ENCODE measurements around the gene TTC21A. TPM values are rescaled to one million over a fixed set of nuclear protein-coding genes. Genes with fewer than 3 reads are reported as not detected.

Gene TTC21A
- total and polyA plus RNA-seq, 10 of the 15 experiments (the other 5 are each of a cell fraction or from before 2014, with no cell fraction given), result 0.62 to 3.2 (median 1.2) TPM

DNA sequence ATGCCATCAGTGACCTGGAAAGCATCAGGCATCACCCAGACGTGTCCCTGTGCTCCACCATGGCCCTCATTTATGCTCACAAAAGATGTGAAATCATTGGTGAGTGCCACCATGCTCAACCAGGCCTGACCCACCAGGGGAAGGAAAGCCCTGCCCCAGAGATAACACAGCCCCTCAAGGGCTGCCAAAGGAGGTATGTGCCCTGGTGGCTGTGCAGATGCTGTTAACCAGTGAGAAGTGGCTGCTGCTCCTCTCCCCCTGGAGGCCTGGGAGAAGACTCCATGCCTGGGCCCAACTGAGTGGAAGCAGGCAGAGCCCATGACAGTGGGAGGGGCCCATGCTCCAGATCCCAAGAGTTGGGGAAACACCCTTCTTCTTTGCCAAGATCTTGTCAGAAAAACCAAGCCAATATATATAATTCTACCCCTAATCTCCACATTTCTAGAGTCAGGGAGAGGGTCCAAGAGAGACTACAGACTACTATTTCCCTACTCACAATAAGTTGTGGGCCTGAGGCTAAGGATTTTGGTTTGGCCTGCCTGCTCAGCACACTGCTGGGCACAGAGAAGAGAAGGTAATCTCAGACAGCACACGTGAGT, 2.7 kb downstream of the TTC21A start:
- peaks cover 27% of the 10 kb centered on the region for H3K4me1 ChIP-seq (ENCODE audit: control insufficient read depth, insufficient read depth, low read length)
- ChIA-PET CTCF (interaction anchor here (5.6 kb wide), 1 partner anchor 178 kb away, joined by 39 read pairs; no protein-coding TSS in a partner anchor), RAD21 (ENCODE audit: unreplicated experiment) (interaction anchor here (0.6 to 2.6 kb wide), 4 partner anchors 36 to 178 kb away, joined by 3 to 14 read pairs (median 6); no protein-coding TSS in a partner anchor), SMC1A (ENCODE audit: uncharacterized antibody, unreplicated experiment) (interaction anchor here (1.6 to 3.0 kb wide), 3 partner anchors 9 to 178 kb away, joined by 3 to 12 read pairs (median 11); no protein-coding TSS in a partner anchor), POLR2A (no interaction called here)
- H3K4me3 ChIP-seq, result no peak overlapping the region
- H3K9ac ChIP-seq (ENCODE audit: control insufficient read depth, insufficient read depth, low read length), result no peak overlapping the region
- ATAC-seq (no peak), DNase-seq (ENCODE audit: low read depth, low spot score) (no peak), FAIRE-seq (no peak)
- in situ Hi-C loops (cut with MboI), result no loop called here
- no peaks in the 10 kb centered on the region for H3K9me3 ChIP-seq (replicated peaks; ENCODE audit: control insufficient read depth, insufficient read depth, low read length)
- H3K36me3 ChIP-seq (ENCODE audit: control insufficient read depth in 2 of 2, insufficient read depth in 2 of 2, low read length in 1 of 2), result no peaks in the 10 kb centered on the region; a peak in 1 of 4 replicates
- TF ChIP-seq ZZZ3 (IDR thresholded peaks at IDR 0.05; ENCODE audit: control insufficient read depth, insufficient read length, low read depth), result no peak
- no peak for TF ChIP-seq ATF7 (IDR thresholded peaks at IDR 0.05; ENCODE audit: low read depth)
- no TSS peak for BruUV-seq (replicated peaks)
- no peaks in the 10 kb centered on the region; the same call in 1 of the 2 replicates for H4K20me1 ChIP-seq (ENCODE audit: control insufficient read depth, insufficient read depth)
- 89% methylated on average over 2 of the region's 2 CpGs for WGBS (ENCODE audit: insufficient coverage, insufficient replicate concordance, low lambda C conversion rate, missing lambda C conversion rate)
- H3K79me2 ChIP-seq (ENCODE audit: control insufficient read depth, insufficient read depth, low read length), result peaks cover 14% of the 10 kb centered on the region
- intact Hi-C loops (cut with micrococcal nuclease; ENCODE audit: unreplicated experiment), result no loop called here
- H3K27me3 ChIP-seq (replicated peaks in 1 of 2; ENCODE audit: control insufficient read depth in 2 of 2, insufficient read depth in 2 of 2, low read length in 1 of 2), result no peaks in the 10 kb centered on the region
- no peak overlapping the region for H3K4me2 ChIP-seq (ENCODE audit: control insufficient read depth, insufficient read depth)
- H3K27ac ChIP-seq (ENCODE audit: control insufficient read depth, insufficient read depth), result no peak overlapping the region
- H2AFZ ChIP-seq (ENCODE audit: control insufficient read depth, low read depth, low read length), result no peak overlapping the region

DNA sequence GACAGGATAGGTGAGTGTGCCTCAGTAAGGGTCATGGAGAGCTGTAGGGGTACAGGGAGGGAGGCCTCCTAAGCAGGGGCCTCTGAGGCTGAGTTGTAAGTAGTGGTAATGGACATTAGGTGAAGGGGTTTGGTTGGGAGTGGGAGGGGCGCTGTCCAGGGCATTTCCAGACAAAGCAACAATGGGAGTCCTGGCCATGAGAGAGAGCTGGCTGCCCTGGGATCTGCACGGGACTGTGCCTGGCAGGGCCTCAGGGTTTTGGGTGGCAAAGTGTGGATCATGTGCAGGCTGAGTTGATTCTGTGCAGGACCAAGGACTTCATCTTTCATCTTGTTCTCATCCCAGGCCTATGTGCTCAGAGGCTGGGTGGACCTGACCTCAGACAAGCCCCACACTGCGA, 4.6 kb downstream of the TTC21A start:
- Histone ChIP-seq H3K9me3 (replicated peaks; ENCODE audit: control insufficient read depth, insufficient read depth, low read length) (no peaks in the 10 kb centered on the region), H3K9ac (ENCODE audit: control insufficient read depth, insufficient read depth, low read length) (no peak overlapping the region), H3K79me2 (ENCODE audit: control insufficient read depth, insufficient read depth, low read length) (peaks cover 2% of the 10 kb centered on the region), H3K4me1 (ENCODE audit: control insufficient read depth, insufficient read depth, low read length) (peaks cover 17% of the 10 kb centered on the region), H3K4me2 (ENCODE audit: control insufficient read depth, insufficient read depth) (no peak overlapping the region), H3K36me3 (ENCODE audit: control insufficient read depth in 2 of 2, insufficient read depth in 2 of 2, low read length in 1 of 2) (no peaks in the 10 kb centered on the region; a peak in 1 of 4 replicates), H2AFZ (ENCODE audit: control insufficient read depth, low read depth, low read length) (no peak overlapping the region), H4K20me1 (ENCODE audit: control insufficient read depth, insufficient read depth) (no peaks in the 10 kb centered on the region), H3K27me3 (replicated peaks in 1 of 2; ENCODE audit: control insufficient read depth in 2 of 2, insufficient read depth in 2 of 2, low read length in 1 of 2) (no peaks in the 10 kb centered on the region), H3K27ac (ENCODE audit: control insufficient read depth, insufficient read depth) (no peak overlapping the region), H3K4me3 (no peak overlapping the region)
- ChIA-PET CTCF (no interaction called here), POLR2A (no interaction called here), SMC1A (ENCODE audit: uncharacterized antibody, unreplicated experiment) (no interaction called here), RAD21 (ENCODE audit: unreplicated experiment) (no interaction called here)
- WGBS (ENCODE audit: insufficient coverage, insufficient replicate concordance, low lambda C conversion rate, missing lambda C conversion rate), result 65% methylated on average over 3 of the region's 3 CpGs
- intact Hi-C loops (cut with micrococcal nuclease; ENCODE audit: unreplicated experiment), result no loop called here
- FAIRE-seq (no peak), ATAC-seq (no peak), DNase-seq (ENCODE audit: low read depth, low spot score) (no peak)
- no TSS peak for BruUV-seq (replicated peaks)
- in situ Hi-C loops (cut with MboI), result no loop called here
- TF ChIP-seq ZNF207 (IDR thresholded peaks at IDR 0.05; ENCODE audit: borderline replicate concordance), result no peak
- TF ChIP-seq JUND (IDR thresholded peaks at IDR 0.05; ENCODE audit: low read depth, low read length), result no peak
- TF ChIP-seq ESRRA (IDR thresholded peaks at IDR 0.05; ENCODE audit: low read length), result no peak
- TF ChIP-seq EP300 (IDR thresholded peaks at IDR 0.05; ENCODE audit: borderline replicate concordance in 1 of 2, control insufficient read depth in 1 of 2, low read depth in 2 of 2, low read length in 2 of 2), result no peak
- no peak for TF ChIP-seq NFXL1 (IDR thresholded peaks at IDR 0.05; ENCODE audit: borderline replicate concordance)
- no peak for TF ChIP-seq CHD1 (IDR thresholded peaks at IDR 0.05; ENCODE audit: low read depth, low read length)
- TF ChIP-seq, protein P1, sequence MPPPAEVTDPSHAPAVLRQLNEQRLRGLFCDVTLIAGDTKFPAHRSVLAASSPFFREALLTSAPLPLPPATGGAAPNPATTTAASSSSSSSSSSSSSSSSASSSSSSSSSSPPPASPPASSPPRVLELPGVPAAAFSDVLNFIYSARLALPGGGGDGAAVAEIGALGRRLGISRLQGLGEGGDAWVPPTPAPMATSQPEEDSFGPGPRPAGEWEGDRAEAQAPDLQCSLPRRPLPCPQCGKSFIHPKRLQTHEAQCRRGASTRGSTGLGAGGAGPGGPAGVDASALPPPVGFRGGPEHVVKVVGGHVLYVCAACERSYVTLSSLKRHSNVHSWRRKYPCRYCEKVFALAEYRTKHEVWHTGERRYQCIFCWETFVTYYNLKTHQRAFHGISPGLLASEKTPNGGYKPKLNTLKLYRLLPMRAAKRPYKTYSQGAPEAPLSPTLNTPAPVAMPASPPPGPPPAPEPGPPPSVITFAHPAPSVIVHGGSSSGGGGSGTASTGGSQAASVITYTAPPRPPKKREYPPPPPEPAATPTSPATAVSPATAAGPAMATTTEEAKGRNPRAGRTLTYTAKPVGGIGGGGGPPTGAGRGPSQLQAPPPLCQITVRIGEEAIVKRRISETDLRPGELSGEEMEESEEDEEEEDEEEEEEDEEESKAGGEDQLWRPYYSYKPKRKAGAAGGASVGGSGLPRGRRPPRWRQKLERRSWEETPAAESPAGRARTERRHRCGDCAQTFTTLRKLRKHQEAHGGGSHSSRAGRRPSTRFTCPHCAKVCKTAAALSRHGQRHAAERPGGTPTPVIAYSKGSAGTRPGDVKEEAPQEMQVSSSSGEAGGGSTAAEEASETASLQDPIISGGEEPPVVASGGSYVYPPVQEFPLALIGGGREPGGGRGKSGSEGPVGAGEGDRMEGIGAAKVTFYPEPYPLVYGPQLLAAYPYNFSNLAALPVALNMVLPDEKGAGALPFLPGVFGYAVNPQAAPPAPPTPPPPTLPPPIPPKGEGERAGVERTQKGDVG (CRISPR knock-in tag; IDR thresholded peaks at IDR 0.05), result no peak
- no peak for TF ChIP-seq STAT3 (IDR thresholded peaks at IDR 0.05; ENCODE audit: low read depth, low read length)
- no peak for TF ChIP-seq LARP7 (IDR thresholded peaks at IDR 0.05)
